ENCODE measurements around the gene GCDH.
A peak's percentile ranks its signal among the peaks of the same experiment; 100 is the strongest.

Gene GCDH

DNA sequence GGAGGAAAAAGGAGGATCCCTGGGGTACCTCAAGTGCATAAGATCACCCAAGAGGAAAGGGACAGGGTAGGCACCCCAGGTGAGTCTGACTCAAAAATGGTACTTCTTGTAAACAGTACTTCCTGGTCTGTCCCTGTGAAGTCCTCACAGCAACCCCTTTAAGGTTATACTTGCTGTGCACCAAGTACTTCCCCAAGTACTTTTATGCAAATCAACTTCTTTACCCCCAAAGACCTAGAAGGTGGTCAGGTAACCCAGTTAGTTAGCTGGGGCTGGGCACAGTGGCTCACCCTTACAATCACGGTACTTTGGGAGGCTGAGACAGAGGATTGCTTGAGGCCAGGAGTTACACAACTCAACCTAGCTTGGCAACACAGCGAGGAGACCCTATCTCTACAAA is 49.9 kb downstream of the GCDH start:
- DNase-seq (ENCODE audit: low spot score) = no peak

DNA sequence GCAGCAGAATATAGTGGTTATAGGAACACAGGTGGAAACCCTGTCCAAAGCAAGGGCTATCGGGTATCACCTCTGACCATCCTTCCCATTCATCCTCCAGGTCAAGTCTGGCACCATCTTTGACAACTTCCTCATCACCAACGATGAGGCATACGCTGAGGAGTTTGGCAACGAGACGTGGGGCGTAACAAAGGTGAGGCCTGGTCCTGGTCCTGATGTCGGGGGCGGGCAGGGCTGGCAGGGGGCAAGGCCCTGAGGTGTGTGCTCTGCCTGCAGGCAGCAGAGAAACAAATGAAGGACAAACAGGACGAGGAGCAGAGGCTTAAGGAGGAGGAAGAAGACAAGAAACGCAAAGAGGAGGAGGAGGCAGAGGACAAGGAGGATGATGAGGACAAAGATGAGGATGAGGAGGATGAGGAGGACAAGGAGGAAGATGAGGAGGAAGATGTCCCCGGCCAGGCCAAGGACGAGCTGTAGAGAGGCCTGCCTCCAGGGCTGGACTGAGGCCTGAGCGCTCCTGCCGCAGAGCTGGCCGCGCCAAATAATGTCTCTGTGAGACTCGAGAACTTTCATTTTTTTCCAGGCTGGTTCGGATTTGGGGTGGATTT is 52.6 kb downstream of the GCDH start:
- DNase-seq (ENCODE audit: low spot score) = no peak

DNA sequence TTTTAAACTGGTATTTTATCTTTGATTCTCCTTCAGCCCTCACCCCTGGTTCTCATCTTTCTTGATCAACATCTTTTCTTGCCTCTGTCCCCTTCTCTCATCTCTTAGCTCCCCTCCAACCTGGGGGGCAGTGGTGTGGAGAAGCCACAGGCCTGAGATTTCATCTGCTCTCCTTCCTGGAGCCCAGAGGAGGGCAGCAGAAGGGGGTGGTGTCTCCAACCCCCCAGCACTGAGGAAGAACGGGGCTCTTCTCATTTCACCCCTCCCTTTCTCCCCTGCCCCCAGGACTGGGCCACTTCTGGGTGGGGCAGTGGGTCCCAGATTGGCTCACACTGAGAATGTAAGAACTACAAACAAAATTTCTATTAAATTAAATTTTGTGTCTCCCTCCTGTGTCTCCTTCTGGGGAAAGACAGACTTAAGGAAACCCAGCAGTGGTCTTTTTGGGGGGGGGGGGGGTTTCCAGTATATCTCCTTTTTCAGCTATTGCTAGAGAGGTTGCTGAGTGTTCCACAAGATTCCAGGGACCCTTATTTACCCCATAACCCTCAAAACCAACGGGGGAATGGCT is 53.2 kb downstream of the GCDH start:
- DNase-seq (ENCODE audit: low spot score) = no peak

- DNase-seq (ENCODE audit: low spot score) = peak; percentile 93
Observed at GRCh38 chr19:12945479-12946091, 54.6 kb downstream of the GCDH start, which contains the start of gene RAD23A. TSS of gene RAD23A (plus strand) at chr19:12945862. CDS start at chr19:12945949, 87 bp downstream.

DNA sequence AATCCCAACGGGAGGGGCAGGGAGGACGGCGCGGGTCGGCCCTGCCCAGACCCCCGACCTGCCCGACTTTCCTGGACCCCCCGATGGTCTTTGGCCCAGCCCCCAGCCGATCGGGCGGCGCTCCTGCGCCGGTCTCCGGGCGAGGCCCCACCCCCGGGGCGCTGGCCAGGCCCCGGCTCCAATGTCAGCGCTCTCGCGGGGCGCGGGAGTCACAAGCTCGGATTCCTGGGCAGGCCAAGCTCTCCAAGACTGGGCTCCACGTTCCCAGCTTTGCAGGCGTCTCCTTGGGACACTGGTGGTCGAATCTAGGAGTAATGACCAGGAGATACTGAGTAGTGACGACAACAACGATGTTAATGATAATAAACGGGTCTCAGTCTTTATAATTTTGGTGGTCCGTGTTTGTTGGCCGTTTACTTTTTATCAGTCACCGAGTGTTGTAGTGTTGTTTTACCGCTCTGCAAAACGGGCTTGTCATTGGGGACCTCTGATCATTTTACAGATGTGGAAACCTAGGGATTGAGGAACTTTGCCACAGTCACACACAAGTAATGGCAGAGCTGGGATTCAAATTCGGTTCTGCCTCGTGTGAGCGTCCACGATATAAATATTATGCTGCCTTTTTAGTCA is 55.2 kb downstream of the GCDH start:
- DNase-seq (ENCODE audit: low spot score) = no peak

- no peak for DNase-seq (ENCODE audit: low spot score)
Observed at GRCh38 chr19:12946731-12947496, 56.0 kb downstream of the GCDH start.

- DNase-seq (ENCODE audit: low spot score) = no peak
Observed at GRCh38 chr19:12947702-12948611, 57.0 kb downstream of the GCDH start.

DNA sequence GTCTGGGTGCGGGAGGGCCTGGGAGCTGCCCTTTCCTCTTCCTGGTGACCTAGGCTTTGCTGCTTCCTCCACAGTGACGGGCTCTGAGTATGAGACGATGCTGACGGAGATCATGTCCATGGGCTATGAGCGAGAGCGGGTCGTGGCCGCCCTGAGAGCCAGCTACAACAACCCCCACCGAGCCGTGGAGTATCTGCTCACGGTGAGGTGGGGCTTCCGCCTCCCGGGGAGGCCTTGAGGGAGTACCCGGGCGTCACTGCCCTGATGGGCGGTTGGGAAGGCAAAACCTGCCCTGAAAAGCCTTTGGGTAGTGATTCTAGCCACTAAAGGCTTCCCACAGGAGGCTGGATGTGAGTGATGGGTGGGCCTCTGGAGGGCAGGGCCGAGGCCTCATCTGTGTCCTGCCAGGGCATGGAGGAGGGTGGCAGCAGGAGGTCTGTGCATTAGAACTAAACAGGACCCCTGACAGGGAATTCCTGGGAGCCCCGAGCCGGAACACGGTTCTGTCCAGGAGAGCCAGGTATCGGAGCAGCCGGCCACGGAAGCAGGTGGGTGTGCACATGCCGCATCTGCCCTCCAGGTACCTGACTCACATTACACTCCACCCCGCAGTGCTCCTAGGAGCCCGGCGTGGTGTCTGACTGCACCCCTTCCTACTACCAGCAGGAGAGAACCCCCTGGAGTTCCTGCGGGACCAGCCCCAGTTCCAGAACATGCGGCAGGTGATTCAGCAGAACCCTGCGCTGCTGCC is 57.8 kb downstream of the GCDH start:
- DNase-seq (ENCODE audit: low spot score) = no peak

All from Ammon's horn (tissue), 1 donor.